ENCODE data around the gene PLEKHA4. TPM values are rescaled to one million over a fixed set of nuclear protein-coding genes. Genes with fewer than 3 reads are reported as not detected.

Gene PLEKHA4
- total and polyA plus RNA-seq, 9 of the 15 experiments (the other 6 are each of a cell fraction or from before 2014, with no cell fraction given), result 0.07 to 30.8 (median 11.4) TPM

DNA sequence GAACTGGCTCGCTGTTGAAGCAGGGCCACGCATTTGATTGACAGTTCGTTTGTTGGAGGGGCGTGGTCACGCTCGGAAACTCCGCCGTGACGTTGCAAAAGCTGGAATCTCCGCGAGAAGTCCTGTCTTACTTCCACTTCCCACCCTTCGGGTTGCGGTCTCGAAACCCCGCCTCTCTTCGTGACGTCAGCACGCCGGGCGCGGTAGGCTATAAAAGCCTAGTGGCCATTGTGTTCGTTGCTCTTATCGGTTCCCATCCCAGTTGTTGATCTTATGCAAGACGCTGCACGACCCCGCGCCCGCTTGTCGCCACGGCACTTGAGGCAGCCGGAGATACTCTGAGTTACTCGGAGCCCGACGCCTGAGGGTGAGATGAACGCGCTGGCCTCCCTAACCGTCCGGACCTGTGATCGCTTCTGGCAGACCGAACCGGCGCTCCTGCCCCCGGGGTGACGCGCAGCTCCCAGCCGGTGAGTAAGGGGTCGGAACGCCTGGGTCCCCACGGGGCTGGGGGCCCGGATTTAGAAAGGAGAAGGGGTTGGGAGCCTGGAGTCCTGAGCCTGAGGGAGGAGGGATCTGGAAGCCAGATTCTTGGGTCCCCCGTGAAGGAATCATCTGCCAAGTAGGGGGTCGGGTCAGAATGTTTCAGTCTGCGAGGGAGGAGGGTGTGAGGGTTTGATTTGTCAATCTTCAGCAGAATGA, 3.9 kb upstream of the PLEKHA4 start, which contains the start of gene PPP1R15A (continued):
- TF ChIP-seq ZNF232 (CRISPR knock-in tag; IDR thresholded peaks at IDR 0.05) (0 out of 2 replicates have a peak, but pooled peaks have one; percentile 49), CBFA2T3 (IDR thresholded peaks at IDR 0.05) (peak; percentile 74), PKNOX1 (IDR thresholded peaks at IDR 0.05) (peak; percentile 99), ZNF174 (CRISPR knock-in tag; IDR thresholded peaks at IDR 0.05) (no peak), EP400 (IDR thresholded peaks at IDR 0.05) (peak; percentile 76; the same call in 1 of the 2 replicates), ARID1B (IDR thresholded peaks at IDR 0.05) (0 out of 2 replicates have a peak, but pooled peaks have one; percentile 49), CHD1 (IDR thresholded peaks at IDR 0.05; ENCODE audit: low read length) (peak; percentile 99), KAT7 (CRISPR knock-in tag; IDR thresholded peaks at IDR 0.05; ENCODE audit: borderline replicate concordance) (peak; percentile 97; the same call in 1 of the 2 replicates), ZNF277 (CRISPR knock-in tag; IDR thresholded peaks at IDR 0.05; ENCODE audit: borderline replicate concordance) (no peak), HIVEP1 (CRISPR knock-in tag; IDR thresholded peaks at IDR 0.05) (0 out of 2 replicates have a peak, but pooled peaks have one; percentile 7), CREM (IDR thresholded peaks at IDR 0.05; ENCODE audit: low read depth) (peak; percentile 96), ZBED1 (IDR thresholded peaks at IDR 0.05) (peak; percentile 91; the same call in 1 of the 2 replicates), KDM2B (CRISPR knock-in tag; IDR thresholded peaks at IDR 0.05) (peak; percentile 84; the same call in 1 of the 2 replicates), NR2C1 (IDR thresholded peaks at IDR 0.05) (no peak), NR2C1 (tag; IDR thresholded peaks at IDR 0.05) (no peak), ZBTB2 (IDR thresholded peaks at IDR 0.05) (0 out of 2 replicates have a peak, but pooled peaks have one; percentile 54), FOXK2 (conservative IDR thresholded peaks at IDR 0.05 in 1 of 2, IDR thresholded peaks at IDR 0.05 in 1 of 2; ENCODE audit: low read depth in 2 of 2) (peak; percentile 89), SMARCE1 (IDR thresholded peaks at IDR 0.05) (0 out of 2 replicates have a peak, but pooled peaks have one; percentile 13), ZNF224 (CRISPR knock-in tag; IDR thresholded peaks at IDR 0.05) (0 out of 2 replicates have a peak, but pooled peaks have one; percentile 51), NFE2L1 (tag; IDR thresholded peaks at IDR 0.05; ENCODE audit: borderline replicate concordance, low read depth) (peak; percentile 25; the same call in 1 of the 2 replicates), SIRT6 (IDR thresholded peaks at IDR 0.05; ENCODE audit: low read depth, low read length) (peak; percentile 75), SREBF1 (IDR thresholded peaks at IDR 0.05; ENCODE audit: borderline replicate concordance, low read depth, low read length) (0 out of 2 replicates have a peak, but pooled peaks have one; percentile 35), MTA2 (IDR thresholded peaks at IDR 0.05; ENCODE audit: low read depth) (no peak), GATAD2B (IDR thresholded peaks at IDR 0.05; ENCODE audit: borderline replicate concordance) (no peak)
- TF ChIP-seq, protein P1, sequence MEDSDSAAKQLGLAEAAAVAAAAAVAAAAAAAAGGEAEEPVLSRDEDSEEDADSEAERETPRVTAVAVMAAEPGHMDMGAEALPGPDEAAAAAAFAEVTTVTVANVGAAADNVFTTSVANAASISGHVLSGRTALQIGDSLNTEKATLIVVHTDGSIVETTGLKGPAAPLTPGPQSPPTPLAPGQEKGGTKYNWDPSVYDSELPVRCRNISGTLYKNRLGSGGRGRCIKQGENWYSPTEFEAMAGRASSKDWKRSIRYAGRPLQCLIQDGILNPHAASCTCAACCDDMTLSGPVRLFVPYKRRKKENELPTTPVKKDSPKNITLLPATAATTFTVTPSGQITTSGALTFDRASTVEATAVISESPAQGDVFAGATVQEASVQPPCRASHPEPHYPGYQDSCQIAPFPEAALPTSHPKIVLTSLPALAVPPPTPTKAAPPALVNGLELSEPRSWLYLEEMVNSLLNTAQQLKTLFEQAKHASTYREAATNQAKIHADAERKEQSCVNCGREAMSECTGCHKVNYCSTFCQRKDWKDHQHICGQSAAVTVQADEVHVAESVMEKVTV (CRISPR knock-in tag; IDR thresholded peaks at IDR 0.05), result no peak
